Smooth muscle cell of trachea (primary cell): Measurements from ENCODE around the gene WNT7A. TPM values are rescaled to one million over a fixed set of nuclear protein-coding genes. Genes with fewer than 3 reads are reported as not detected.

Experiments
- total RNA-seq: library from RNA; depleted of rRNA; stranded (reverse); fragments of >200 nt; gene quantifications from 2 replicates; pipeline ENCODE4 v1.2.1, GENCODE V29; 2014

Gene WNT7A
- not detected in 2 replicates for total RNA-seq

GRCh38 chr3:13879946-13880810, at the start of gene WNT7A:
Gene WNT7A, minus strand, starts transcription at chr3:13880071. Its CDS starts 255 bp downstream, at chr3:13879816.

Other genes with a start within 250 kb of the WNT7A start
- 9.4 and 10.8 TPM in 2 replicates for gene CHCHD4, start 244.8 kb upstream of the WNT7A start, total RNA-seq
- gene TMEM43, start 245.0 kb upstream of the WNT7A start, total RNA-seq = 103 and 131 TPM in 2 replicates